HEK293 (cell line): ENCODE results near the gene ATP2A3.

Experiments
- BCL6B ChIP-seq: fragments of 450-650 bp; formaldehyde crosslinking; IDR thresholded peaks from 2 replicates; pipeline ENCODE4 v1.5.1; 2017; ENCODE audit warnings: missing biosample characterization, missing genetic modification characterization
- PBX3 ChIP-seq: sonication (generic); formaldehyde crosslinking; IDR thresholded peaks from 2 replicates; pipeline ENCODE4 v1.8.1; 2022; ENCODE audit warnings: mild to moderate bottlenecking, moderate library complexity, missing genetic modification reagents
- PRDM2 ChIP-seq: fragments of 450-650 bp; formaldehyde crosslinking; IDR thresholded peaks from 2 replicates; pipeline ENCODE4 v1.5.1; 2016; ENCODE audit warnings: missing biosample characterization, missing genetic modification characterization, borderline replicate concordance
- SCRT1 ChIP-seq: fragments of 450-650 bp; formaldehyde crosslinking; IDR thresholded peaks from 2 replicates; pipeline ENCODE4 v1.5.1; 2016; ENCODE audit warnings: missing biosample characterization, missing genetic modification characterization, borderline replicate concordance
- SP7 ChIP-seq: fragments of 450-650 bp; formaldehyde crosslinking; IDR thresholded peaks from 2 replicates; pipeline ENCODE4 v1.5.1; 2016; ENCODE audit warnings: missing biosample characterization, missing genetic modification characterization
- ZFP37 ChIP-seq: fragments of 450-650 bp; formaldehyde crosslinking; IDR thresholded peaks from 2 replicates; pipeline ENCODE4 v1.5.1; 2016; ENCODE audit warnings: missing biosample characterization, missing genetic modification characterization
- ZNF138 ChIP-seq: fragments of 450-650 bp; formaldehyde crosslinking; IDR thresholded peaks from 2 replicates; pipeline ENCODE4 v1.5.1; 2016; ENCODE audit warnings: missing biosample characterization, missing genetic modification characterization, borderline replicate concordance
- ZNF140 ChIP-seq: fragments of 450-650 bp; formaldehyde crosslinking; IDR thresholded peaks from 2 replicates; pipeline ENCODE4 v1.5.1; 2016; ENCODE audit warnings: missing biosample characterization, missing genetic modification characterization
- ZNF146 ChIP-seq: fragments of 450-650 bp; formaldehyde crosslinking; IDR thresholded peaks from 2 replicates; pipeline ENCODE4 v1.5.1; 2016; ENCODE audit warnings: missing biosample characterization, missing genetic modification characterization
- ZNF16 ChIP-seq: fragments of 450-650 bp; formaldehyde crosslinking; IDR thresholded peaks from 2 replicates; pipeline ENCODE4 v1.5.1; 2016; ENCODE audit warnings: low read depth, missing biosample characterization, missing genetic modification characterization
- ZNF24 ChIP-seq: fragments of 450-650 bp; formaldehyde crosslinking; IDR thresholded peaks from 2 replicates; pipeline ENCODE4 v1.5.1; 2016; ENCODE audit warnings: missing biosample characterization, missing genetic modification characterization
- ZNF292 ChIP-seq: fragments of 450-650 bp; formaldehyde crosslinking; IDR thresholded peaks from 2 replicates; pipeline ENCODE4 v1.5.1; 2016; ENCODE audit warnings: low read depth, missing biosample characterization, missing genetic modification characterization, borderline replicate concordance
- ZNF433 ChIP-seq: fragments of 450-650 bp; formaldehyde crosslinking; IDR thresholded peaks from 2 replicates; pipeline ENCODE4 v1.5.1; 2016; ENCODE audit warnings: missing biosample characterization, missing genetic modification characterization, low read depth
- ZNF473 ChIP-seq: fragments of 450-650 bp; formaldehyde crosslinking; IDR thresholded peaks from 2 replicates; pipeline ENCODE4 v1.5.1; 2017; ENCODE audit warnings: missing biosample characterization, missing genetic modification characterization
- ZNF529 ChIP-seq: fragments of 450-650 bp; formaldehyde crosslinking; IDR thresholded peaks from 2 replicates; pipeline ENCODE4 v1.5.1; 2017; ENCODE audit warnings: missing genetic modification characterization, missing biosample characterization; ENCODE audit not compliant: insufficient replicate concordance
- ZNF626 ChIP-seq: fragments of 450-650 bp; sonication (Bioruptor Pico); formaldehyde crosslinking; IDR thresholded peaks from 2 replicates; pipeline ENCODE4 v1.5.1; 2018; ENCODE audit warnings: missing biosample characterization, missing genetic modification characterization, inconsistent platforms
- ZNF837 ChIP-seq: fragments of 450-650 bp; formaldehyde crosslinking; IDR thresholded peaks from 2 replicates; pipeline ENCODE4 v1.5.1; 2016; ENCODE audit warnings: missing biosample characterization, missing genetic modification characterization
- ZSCAN16 ChIP-seq: fragments of 450-650 bp; formaldehyde crosslinking; IDR thresholded peaks from 2 replicates; pipeline ENCODE4 v1.5.1; 2016; ENCODE audit warnings: missing biosample characterization, missing genetic modification characterization
- ZSCAN4 ChIP-seq: fragments of 450-650 bp; formaldehyde crosslinking; IDR thresholded peaks from 2 replicates; pipeline ENCODE4 v1.5.1; 2017; ENCODE audit warnings: missing biosample characterization, missing genetic modification characterization
- TF ChIP-seq, protein P1 (sequence below): fragments of 450-650 bp; formaldehyde crosslinking; conservative IDR thresholded peaks from 2 replicates; pipeline ENCODE4 v1.5.1; 2016; ENCODE audit warnings: low read depth, missing biosample characterization, missing genetic modification characterization
- TF ChIP-seq, protein P2 (sequence below): fragments of 450-650 bp; formaldehyde crosslinking; IDR thresholded peaks from 2 replicates; pipeline ENCODE4 v1.5.1; 2016; ENCODE audit warnings: missing biosample characterization, missing genetic modification characterization
- TF ChIP-seq, protein P3 (sequence below): fragments of 450-650 bp; formaldehyde crosslinking; IDR thresholded peaks from 2 replicates; pipeline ENCODE4 v1.5.1; 2016; ENCODE audit warnings: missing biosample characterization, missing genetic modification characterization

Gene ATP2A3

DNA sequence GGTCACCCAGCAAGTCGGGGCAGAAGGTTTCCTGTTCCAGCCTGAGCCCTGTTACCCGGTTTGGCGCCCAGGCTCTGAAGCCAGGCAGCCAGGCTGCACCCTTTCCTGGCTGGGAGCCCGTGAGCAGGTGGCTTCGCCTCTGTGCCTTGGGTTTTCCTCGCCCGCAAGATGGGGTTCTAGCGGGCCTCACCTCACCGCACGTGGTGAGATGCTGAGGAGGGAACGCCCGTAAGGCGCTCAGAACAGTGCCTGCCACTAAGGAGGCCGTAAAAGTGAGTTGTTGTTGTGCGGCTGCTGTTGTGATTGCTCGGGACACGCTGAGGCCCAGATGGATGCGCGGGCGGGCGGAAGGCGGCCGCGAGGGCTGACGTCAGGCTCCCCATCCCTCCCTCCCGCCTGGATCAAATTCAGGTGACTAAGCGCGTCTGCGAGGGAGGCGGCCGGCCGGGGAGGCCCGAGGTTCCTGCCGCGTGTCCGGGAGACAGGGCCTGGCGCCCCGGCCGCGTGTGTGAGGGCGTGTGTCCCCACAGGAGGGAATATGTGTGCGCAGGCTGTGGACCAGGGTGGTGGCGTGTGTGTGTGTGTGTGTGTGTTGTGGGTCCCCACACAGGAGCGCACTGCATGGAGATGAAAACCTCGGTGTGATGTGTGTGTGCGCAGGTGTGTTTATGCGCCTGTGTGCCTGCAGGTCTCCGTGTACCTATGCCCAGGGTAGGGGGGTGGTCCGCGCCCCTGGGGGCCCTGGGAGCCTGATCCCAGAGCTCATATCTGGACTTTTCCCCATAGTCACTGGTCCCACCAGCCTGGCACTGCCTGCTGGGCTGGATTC lies 75.7 kb downstream of the ATP2A3 start (continued):
- TF ChIP-seq PRDM2 (no peak), ZNF292 (tag by site-specific recombination) (no peak), SP7 (peak; percentile 97), ZNF626 (tag by site-specific recombination) (no peak), ZNF529 (tag by site-specific recombination) (no peak), ZNF138 (tag by site-specific recombination) (no peak), ZNF433 (tag by site-specific recombination) (no peak), ZNF140 (tag by site-specific recombination) (no peak), PBX3 (CRISPR knock-in tag) (peak; percentile 91; the same call in 1 of the 2 replicates), SCRT1 (peak; percentile 67), ZSCAN4 (tag by site-specific recombination) (peak; percentile 72), ZNF24 (tag by site-specific recombination) (peak; percentile 90), ZSCAN16 (tag by site-specific recombination) (no peak), ZFP37 (peak; percentile 85; the same call in 1 of the 2 replicates), BCL6B (tag by site-specific recombination) (no peak), ZNF146 (tag by site-specific recombination) (no peak), ZNF837 (0 out of 2 replicates have a peak, but pooled peaks have one; percentile 67), ZNF473 (tag by site-specific recombination) (no peak), ZNF16 (tag by site-specific recombination) (no peak)
- TF ChIP-seq, protein P1, sequence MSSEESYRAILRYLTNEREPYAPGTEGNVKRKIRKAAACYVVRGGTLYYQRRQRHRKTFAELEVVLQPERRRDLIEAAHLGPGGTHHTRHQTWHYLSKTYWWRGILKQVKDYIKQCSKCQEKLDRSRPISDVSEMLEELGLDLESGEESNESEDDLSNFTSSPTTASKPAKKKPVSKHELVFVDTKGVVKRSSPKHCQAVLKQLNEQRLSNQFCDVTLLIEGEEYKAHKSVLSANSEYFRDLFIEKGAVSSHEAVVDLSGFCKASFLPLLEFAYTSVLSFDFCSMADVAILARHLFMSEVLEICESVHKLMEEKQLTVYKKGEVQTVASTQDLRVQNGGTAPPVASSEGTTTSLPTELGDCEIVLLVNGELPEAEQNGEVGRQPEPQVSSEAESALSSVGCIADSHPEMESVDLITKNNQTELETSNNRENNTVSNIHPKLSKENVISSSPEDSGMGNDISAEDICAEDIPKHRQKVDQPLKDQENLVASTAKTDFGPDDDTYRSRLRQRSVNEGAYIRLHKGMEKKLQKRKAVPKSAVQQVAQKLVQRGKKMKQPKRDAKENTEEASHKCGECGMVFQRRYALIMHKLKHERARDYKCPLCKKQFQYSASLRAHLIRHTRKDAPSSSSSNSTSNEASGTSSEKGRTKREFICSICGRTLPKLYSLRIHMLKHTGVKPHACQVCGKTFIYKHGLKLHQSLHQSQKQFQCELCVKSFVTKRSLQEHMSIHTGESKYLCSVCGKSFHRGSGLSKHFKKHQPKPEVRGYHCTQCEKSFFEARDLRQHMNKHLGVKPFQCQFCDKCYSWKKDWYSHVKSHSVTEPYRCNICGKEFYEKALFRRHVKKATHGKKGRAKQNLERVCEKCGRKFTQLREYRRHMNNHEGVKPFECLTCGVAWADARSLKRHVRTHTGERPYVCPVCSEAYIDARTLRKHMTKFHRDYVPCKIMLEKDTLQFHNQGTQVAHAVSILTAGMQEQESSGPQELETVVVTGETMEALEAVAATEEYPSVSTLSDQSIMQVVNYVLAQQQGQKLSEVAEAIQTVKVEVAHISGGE (tag by site-specific recombination), result peak; percentile 59
- TF ChIP-seq, protein P2, sequence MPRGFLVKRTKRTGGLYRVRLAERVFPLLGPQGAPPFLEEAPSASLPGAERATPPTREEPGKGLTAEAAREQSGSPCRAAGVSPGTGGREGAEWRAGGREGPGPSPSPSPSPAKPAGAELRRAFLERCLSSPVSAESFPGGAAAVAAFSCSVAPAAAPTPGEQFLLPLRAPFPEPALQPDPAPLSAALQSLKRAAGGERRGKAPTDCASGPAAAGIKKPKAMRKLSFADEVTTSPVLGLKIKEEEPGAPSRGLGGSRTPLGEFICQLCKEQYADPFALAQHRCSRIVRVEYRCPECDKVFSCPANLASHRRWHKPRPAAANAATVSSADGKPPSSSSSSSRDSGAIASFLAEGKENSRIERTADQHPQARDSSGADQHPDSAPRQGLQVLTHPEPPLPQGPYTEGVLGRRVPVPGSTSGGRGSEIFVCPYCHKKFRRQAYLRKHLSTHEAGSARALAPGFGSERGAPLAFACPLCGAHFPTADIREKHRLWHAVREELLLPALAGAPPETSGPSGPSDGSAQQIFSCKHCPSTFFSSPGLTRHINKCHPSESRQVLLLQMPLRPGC (tag by site-specific recombination), result peak; percentile 91
- TF ChIP-seq, protein P3, sequence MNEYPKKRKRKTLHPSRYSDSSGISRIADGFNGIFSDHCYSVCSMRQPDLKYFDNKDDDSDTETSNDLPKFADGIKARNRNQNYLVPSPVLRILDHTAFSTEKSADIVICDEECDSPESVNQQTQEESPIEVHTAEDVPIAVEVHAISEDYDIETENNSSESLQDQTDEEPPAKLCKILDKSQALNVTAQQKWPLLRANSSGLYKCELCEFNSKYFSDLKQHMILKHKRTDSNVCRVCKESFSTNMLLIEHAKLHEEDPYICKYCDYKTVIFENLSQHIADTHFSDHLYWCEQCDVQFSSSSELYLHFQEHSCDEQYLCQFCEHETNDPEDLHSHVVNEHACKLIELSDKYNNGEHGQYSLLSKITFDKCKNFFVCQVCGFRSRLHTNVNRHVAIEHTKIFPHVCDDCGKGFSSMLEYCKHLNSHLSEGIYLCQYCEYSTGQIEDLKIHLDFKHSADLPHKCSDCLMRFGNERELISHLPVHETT (tag by site-specific recombination), result peak; percentile 80
